Mesodermal cell (in vitro differentiated cells): ENCODE results near the gene GAK.
"Not testable (repeated sequence)": the region's sequence is repeated elsewhere in the genome, so short reads cannot be mapped to it uniquely, and the experiment has no call there.

Experiments used
- H3K27ac ChIP-seq: 2 replicates; pipeline ENCODE4 v1.7.0; 2013; ENCODE audit warnings: mild to moderate bottlenecking, low read depth, low read length, moderate library complexity; ENCODE audit not compliant: severe bottlenecking
- H3K36me3 ChIP-seq: 2 replicates; pipeline ENCODE4 v1.7.1; 2013; ENCODE audit warnings: mild to moderate bottlenecking, low read length, moderate library complexity; ENCODE audit not compliant: control insufficient read depth, insufficient read depth
- H3K4me1 ChIP-seq: one replicate; pipeline ENCODE4 v1.7.1; 2013; ENCODE audit warnings: mild to moderate bottlenecking, low read length; ENCODE audit not compliant: insufficient read depth, control insufficient read depth, poor library complexity, severe bottlenecking
- H3K4me3 ChIP-seq: 2 replicates; pipeline ENCODE4 v1.7.0; 2013; ENCODE audit warnings: low read length, control low read depth, mild to moderate bottlenecking; ENCODE audit not compliant: insufficient read depth, poor library complexity, severe bottlenecking; ENCODE audit errors: extremely low read depth
- H3K9me3 ChIP-seq: 2 replicates; pipeline ENCODE4 v1.7.1; 2013; ENCODE audit warnings: mild to moderate bottlenecking, low read length, moderate library complexity; ENCODE audit not compliant: control insufficient read depth
- WGBS, 2 experiments: methylation state at CpG; one replicate each; pipeline ENCODE4 v1.1.5; 2013; ENCODE audit warnings: missing lambda C conversion rate in 2 of 2; ENCODE audit not compliant: insufficient coverage in 2 of 2; 5-methylcytosine and 5-hydroxymethylcytosine counted together

The GAK gene

GRCh38 chr4:924107-925096 lies 7.7 kb downstream of the GAK start:
- H3K36me3 ChIP-seq: peaks cover 20% of the 10 kb centered on the region
- no peaks in the 10 kb centered on the region for H3K9me3 ChIP-seq
- H3K27ac ChIP-seq: no peak overlapping the region
- H3K4me3 ChIP-seq: no peak overlapping the region
- peaks cover 3% of the 10 kb centered on the region for H3K4me1 ChIP-seq
- WGBS, 2 experiments: 85% methylated on average over 10 to 14 of the region's 18 CpGs

- Histone ChIP-seq H3K27ac (no peak overlapping the region), H3K36me3 (peaks cover 20% of the 10 kb centered on the region), H3K9me3 (peaks cover 5% of the 10 kb centered on the region), H3K4me1 (peaks cover 3% of the 10 kb centered on the region), H3K4me3 (no peak overlapping the region)
- WGBS, 2 experiments: 95 to 99% methylated on average over 13 to 16 of the region's 17 CpGs
Observed at GRCh38 chr4:921830-922331, 10.2 kb downstream of the GAK start.

DNA sequence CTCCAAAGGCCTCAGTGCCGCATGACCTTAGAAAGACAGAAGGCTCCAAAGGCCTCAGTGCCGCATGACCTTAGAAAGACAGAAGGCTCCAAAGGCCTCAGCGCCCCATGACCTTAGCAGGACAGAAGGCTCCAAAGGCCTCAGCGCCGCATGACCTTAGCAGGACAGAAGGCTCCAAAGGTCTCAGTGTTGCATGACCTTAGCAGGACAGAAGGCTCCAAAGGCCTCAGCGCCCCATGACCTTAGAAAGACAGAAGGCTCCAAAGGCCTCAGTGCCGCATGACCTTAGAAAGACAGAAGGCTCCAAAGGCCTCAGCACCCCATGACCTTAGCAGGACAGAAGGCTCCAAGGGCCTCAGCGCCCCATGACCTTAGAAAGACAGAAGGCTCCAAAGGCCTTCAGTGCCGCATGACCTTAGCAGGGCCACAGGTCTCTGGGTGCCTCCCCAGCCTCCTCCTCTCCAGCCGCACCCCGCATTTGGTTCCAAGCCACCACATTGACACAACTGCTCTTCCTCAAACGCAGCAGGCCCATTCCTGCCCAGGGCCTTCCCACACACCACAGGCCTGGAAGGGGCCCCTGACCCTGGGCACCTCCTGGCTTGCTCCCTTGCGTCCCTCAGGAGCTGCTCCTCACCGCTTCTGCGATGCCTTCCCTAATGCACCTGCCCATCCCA lies 13.0 kb downstream of the GAK start:
- not testable (repeated sequence) for H3K4me1 ChIP-seq, H3K4me3 ChIP-seq, H3K27ac ChIP-seq, H3K9me3 ChIP-seq
- peaks cover 17% of the 10 kb centered on the region for H3K36me3 ChIP-seq
- 87 to 89% methylated on average over 13 of the region's 15 CpGs for WGBS, 2 experiments

DNA sequence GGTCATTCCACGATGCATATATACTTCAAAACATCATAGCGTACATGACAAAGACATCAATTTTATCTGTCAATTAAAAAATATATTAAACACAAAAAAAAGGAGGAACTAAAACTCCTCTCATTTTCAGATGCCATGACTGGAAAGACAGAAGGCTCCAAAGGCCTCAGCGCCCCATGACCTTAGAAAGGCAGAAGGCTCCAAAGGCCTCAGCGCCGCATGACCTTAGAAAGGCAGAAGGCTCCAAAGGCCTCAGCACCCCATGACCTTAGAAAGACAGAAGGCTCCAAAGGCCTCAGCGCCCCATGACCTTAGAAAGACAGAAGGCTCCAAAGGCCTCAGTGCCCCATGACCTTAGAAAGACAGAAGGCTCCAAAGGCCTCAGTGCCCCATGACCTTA lies 13.5 kb downstream of the GAK start:
- not testable (repeated sequence) for H3K9me3 ChIP-seq, H3K27ac ChIP-seq, H3K4me3 ChIP-seq, H3K4me1 ChIP-seq
- H3K36me3 ChIP-seq: peaks cover 17% of the 10 kb centered on the region
- 76% methylated on average over 4 of the region's 6 CpGs; no CpG with 5 or more reads in 1 of the 2 experiments for WGBS, 2 experiments

DNA sequence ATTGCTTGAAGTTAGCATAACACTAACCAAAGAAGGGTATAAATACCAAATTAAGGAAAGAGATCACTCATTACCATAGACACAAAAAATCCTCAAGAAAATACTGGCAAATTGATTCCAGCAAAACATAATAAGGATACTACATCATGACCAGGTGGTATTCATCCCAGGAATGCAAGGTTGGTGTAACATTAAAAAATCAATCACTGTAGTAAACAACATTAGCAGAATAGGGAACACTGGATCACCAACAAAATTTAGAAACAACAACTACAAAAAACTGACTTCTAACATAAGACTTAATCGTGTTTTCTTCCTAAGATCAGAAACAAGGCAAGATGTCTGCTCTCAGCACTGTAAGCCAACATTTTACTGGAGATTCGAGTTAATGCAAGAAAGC lies 14.1 kb downstream of the GAK start:
- Histone ChIP-seq H3K4me1 (peaks cover 6% of the 10 kb centered on the region), H3K9me3 (peaks cover 5% of the 10 kb centered on the region), H3K4me3 (no peak overlapping the region), H3K36me3 (peaks cover 14% of the 10 kb centered on the region), H3K27ac (no peak overlapping the region)
- 79% methylated on average over 2 of the region's 2 CpGs; no CpG with 5 or more reads in 1 of the 2 experiments for WGBS, 2 experiments

DNA sequence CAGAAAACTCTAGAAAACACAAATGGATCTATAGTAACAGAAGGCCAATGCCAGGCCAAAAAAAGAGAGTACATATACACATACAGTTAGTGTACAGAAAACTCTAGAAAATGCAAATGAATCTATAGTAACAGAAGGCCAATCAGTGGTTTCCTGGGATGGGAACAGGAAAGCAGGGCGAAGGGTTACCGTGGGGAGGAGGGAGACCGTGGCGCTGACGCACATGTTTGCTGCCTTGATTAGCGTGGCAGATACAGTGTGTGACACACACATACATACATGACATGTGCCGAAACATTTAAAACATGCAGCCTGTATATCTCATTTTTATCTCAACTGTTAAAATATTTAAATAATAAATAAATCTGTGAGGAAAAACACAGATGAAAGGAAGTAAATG lies 14.7 kb downstream of the GAK start:
- no peak overlapping the region for H3K27ac ChIP-seq
- H3K9me3 ChIP-seq: peaks cover 5% of the 10 kb centered on the region
- WGBS, 2 experiments: 94% methylated on average over 3 of the region's 7 CpGs; no CpG with 5 or more reads in 1 of the 2 experiments
- H3K4me1 ChIP-seq: peaks cover 6% of the 10 kb centered on the region
- H3K4me3 ChIP-seq: no peak overlapping the region
- peaks cover 15% of the 10 kb centered on the region for H3K36me3 ChIP-seq

GRCh38 chr4:915595-915994 lies 16.5 kb downstream of the GAK start:
- H3K36me3 ChIP-seq: peaks cover 21% of the 10 kb centered on the region
- 57 to 58% methylated on average over 8 of the region's 8 CpGs for WGBS, 2 experiments
- H3K4me3 ChIP-seq: no peak overlapping the region
- peaks cover 5% of the 10 kb centered on the region for H3K9me3 ChIP-seq
- H3K4me1 ChIP-seq: peaks cover 6% of the 10 kb centered on the region
- no peak overlapping the region for H3K27ac ChIP-seq

DNA sequence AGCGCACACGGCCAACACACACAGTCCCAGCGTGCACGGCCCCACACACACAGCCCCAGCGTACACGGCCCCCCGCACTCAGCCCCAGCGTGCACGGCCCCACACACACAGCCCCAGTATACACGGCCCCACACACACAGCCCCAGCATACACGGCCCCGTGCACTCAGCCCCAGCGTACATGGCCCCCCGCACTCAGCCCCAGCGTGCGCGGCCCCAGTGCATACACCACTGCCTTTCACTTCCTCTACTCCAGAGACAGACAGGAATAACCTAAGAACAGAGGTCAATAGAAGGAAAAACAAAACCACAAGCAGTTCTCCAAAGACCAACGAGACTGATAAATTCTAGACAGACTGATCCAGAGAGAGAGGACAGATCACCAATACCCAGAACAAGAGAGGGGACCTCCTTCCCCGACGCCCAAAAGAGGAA lies 17.1 kb downstream of the GAK start:
- Histone ChIP-seq H3K36me3 (peaks cover 21% of the 10 kb centered on the region), H3K27ac (no peak overlapping the region), H3K4me3 (no peak overlapping the region), H3K4me1 (peaks cover 6% of the 10 kb centered on the region), H3K9me3 (peaks cover 5% of the 10 kb centered on the region)
- WGBS, 2 experiments: 93 to 98% methylated on average over 7 to 17 of the region's 20 CpGs

DNA sequence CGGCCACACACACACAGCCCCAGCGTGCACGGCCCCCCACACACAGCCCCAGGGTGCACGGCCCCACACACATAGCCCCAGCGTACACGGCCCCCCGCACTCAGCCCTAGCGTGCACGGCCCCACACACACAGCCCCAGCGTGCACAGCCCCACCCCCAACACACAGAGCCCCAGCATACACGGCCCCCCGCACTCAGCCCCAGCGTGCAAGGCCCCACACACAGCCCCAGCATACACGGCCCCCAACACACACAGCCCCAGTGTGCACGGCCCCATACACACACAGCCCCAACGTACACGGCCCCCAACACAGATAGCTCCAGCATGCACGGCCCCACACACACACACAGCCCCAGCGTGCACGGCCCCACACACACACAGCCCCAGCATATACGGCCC lies 17.6 kb downstream of the GAK start:
- Histone ChIP-seq H3K4me1 (peaks cover 6% of the 10 kb centered on the region), H3K4me3 (no peak overlapping the region), H3K27ac (no peak overlapping the region), H3K9me3 (peaks cover 5% of the 10 kb centered on the region), H3K36me3 (peaks cover 21% of the 10 kb centered on the region)
- 87% methylated on average over 3 of the region's 21 CpGs; no CpG with 5 or more reads in 1 of the 2 experiments for WGBS, 2 experiments

- peaks cover 26% of the 10 kb centered on the region for H3K36me3 ChIP-seq
- no peak overlapping the region for H3K27ac ChIP-seq
- peaks cover 4% of the 10 kb centered on the region for H3K9me3 ChIP-seq
- peaks cover 6% of the 10 kb centered on the region for H3K4me1 ChIP-seq
- no peak overlapping the region for H3K4me3 ChIP-seq
- 95% methylated on average over 4 of the region's 4 CpGs for WGBS, 2 experiments
Observed at GRCh38 chr4:913280-913618, 18.9 kb downstream of the GAK start.
